HL-60/S4 treated with retinoic acid at 250 ng/mL for 4 days and 3 days (cell line): Measurements from ENCODE around the gene LGR4.

Experiments
- in situ Hi-C: fragments of 300-500 bp; cut with MboI; formaldehyde crosslinking; loops from 2 replicates; pipeline ENCODE4 v1.7.0; 2022; ENCODE audit warnings: low sequenced_read_pairs

The LGR4 gene

DNA sequence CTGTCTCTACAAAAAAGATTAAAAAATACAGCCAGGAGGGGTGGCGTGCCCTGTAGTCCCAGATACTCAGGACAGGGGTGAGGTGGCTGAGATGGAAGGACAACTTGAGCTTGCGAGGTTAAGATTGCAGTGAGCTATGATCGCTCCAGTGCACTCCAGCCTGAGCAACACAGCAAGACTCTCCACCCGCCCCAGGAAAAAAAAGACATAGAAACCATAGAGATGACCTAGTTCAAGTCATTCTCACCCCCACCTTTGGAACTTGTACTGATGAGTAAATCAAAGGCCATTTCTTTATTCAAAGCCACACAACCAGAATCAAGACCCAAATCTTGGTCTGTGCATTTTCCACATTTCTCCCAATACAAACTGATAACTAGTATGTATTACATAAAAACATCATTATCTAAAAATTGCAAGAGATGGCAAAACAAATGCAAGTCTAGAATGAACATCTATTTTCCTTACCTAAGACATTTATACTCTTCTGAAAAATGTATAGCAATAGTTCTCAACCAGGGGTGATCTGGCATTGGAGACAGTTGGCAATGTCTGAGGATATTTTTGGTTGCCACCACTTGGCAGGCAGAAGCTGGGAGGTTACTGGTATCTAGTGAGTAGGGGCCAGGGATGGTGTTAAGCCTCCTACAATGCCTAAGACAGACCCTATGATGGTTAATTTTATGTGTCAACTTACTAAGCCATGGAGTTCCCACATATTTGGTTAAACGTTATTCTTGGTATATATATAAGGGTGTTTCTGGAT lies 34.6 kb downstream of the LGR4 start:
- in situ Hi-C loops = no loop called here

- in situ Hi-C loops = no loop called here
Observed at GRCh38 chr11:27436916-27437315, 35.7 kb downstream of the LGR4 start.

- in situ Hi-C loops = no loop called here
Observed at GRCh38 chr11:27433742-27434141, 38.8 kb downstream of the LGR4 start.

DNA sequence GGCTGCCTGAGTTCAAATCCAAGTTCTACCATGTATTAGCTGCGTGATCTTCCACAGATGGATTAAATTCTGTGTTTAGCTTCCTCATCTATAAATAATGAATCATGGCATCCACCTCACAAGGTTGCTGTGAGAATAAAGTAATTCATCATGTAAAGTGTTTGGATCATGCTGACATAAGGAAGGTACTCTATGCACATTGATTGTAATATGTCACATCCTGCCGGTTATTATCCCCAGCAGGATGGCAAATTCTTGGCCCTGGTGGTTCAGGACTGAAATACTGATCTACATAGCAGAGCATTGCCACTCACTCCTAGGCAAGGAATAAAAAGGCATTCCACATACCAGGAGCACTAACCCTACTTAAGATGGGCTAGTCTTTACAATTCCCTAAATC lies 40.8 kb downstream of the LGR4 start:
- in situ Hi-C loops = no loop called here

DNA sequence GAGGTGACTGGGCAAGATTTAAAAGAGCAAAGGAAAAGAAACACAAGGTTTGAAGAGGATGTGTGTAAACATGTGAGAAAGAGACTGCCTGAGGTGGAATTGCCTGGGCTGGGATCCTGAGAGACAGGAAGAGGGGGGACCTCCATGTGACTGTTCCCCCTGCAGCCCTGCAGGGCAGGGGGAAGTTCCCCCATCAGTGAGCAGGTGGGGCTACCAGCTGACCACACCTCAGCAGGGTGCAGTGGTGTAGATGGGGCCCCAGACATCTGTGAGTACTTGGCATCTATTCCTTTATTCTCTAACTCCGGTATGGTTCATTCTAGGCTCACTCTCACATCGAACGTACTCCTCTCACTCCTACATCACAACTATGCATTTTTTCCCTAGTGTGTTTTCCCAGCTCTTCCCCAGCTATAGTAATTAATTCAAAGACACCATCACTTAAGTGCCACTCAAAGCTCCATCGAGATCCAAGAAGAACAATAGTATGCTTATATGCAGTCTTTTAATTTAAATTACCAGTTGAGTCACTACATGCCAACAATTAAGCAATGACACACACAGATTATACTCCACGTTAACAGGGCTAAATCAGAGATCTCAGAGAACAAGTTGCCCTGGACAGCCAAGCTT lies 42.7 kb downstream of the LGR4 start:
- in situ Hi-C loops = no loop called here

- in situ Hi-C loops = no loop called here
Observed at GRCh38 chr11:27427183-27427980, 45.2 kb downstream of the LGR4 start.

GRCh38 chr11:27425814-27426213 lies 46.8 kb downstream of the LGR4 start:
- in situ Hi-C loops = no loop called here

DNA sequence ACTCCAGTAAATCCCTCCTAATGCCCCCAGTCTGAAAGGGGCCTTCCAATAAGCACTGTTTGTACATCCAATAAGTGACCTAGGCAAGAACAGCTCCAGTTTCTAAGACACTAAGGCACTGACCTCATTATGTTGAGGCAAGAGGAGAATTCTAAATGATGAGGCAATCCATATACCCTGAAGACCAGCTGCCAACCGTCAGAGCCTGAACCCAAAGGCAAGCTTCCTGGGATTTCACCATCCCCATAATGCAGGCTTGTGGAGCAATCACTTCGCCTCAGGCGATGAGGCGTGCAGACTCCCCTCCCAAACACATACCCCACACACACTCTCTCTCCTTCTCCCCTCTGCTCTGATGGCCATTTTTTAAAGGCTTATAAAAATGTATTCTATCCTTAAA lies 49.5 kb downstream of the LGR4 start:
- in situ Hi-C loops = no loop called here

GRCh38 chr11:27421819-27422494 lies 50.6 kb downstream of the LGR4 start:
- in situ Hi-C loops = no loop called here

DNA sequence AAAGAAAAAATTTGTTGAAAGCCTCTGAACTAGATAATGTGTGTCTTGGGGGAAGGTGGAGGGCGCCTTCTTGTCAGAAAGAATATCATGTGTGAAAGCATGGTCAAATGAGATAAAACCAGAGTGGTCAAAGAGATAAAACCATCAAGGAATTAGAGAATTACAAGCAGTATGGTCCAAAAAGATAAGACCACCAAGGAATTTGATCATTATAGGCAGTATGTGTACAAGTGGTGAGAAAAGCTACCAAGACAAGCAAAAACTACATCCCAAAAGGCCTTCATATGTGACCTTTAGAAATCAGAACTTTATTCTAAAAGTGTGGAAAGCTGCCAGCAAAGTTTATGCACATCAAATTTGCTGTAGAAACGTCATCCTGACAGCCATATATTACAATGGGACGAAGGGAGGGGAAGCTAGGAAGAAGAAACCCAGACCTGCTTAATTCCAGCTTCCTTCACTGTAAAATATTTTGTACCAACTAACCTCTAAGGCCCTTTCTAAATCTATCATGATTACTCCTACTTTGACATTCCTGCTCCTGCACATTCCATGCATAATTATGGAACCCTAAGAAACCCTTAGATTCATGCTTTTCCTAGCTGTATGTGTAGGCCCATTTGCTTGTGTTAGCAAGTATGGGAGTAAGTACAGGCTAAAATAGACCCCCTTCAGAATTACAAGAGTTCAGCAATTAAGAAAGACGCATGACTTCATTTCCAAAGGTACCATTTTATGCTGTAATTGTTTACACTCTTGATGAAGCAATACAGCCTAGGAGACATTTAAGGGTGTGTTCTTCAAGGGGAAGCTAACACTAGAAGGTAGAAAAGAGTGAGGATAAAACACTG lies 51.6 kb downstream of the LGR4 start:
- in situ Hi-C loops = no loop called here

GRCh38 chr11:27420217-27420616 lies 52.4 kb downstream of the LGR4 start:
- in situ Hi-C loops = no loop called here

- in situ Hi-C loops = no loop called here
Observed at GRCh38 chr11:27418356-27418755, 54.2 kb downstream of the LGR4 start.

DNA sequence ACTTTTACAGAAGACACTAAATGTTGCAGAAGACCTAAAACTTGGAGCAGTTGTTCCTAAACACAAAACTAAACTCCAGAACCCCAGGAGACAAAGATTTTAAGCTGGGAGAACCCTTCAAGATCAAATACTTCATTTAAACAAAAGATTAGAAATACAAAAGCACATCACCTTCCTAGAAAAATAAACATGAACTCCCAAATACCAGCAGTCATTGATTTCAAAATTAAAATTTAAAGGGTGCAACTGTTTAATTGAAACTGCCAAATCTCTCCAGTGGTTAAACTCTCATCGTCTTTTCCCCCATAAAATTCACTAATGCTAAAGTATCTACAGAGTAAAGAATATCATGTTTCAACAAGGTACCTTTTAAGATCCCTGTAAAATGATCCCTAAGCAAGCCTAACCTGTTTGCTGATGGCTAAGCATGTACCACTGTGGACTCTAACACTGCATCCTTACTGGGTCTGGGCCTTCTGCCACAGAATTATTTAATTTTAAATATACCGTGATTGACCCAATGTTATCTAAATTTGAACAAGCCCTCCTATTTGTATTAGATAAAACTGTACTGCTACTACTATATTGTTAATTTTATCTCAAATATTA lies 55.9 kb downstream of the LGR4 start:
- in situ Hi-C loops = no loop called here

DNA sequence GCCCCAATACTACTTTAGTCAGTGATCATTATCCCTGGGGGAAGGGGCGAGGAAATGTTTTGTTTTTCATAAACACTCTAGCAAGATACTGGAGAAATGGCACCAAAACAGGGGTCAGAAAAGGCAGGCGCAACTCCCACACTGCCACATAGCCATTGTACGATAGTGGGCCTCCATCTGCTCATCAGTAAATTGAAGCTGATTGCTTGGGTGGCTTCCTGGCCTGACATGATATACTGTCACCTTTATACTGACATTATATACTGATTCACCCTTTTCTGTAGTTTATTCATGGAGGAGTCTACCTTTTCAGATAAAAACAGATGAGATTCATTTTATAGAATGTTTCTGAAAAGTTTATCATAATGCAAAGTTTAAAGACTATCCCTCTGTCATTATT lies 57.9 kb downstream of the LGR4 start:
- in situ Hi-C loops = no loop called here

DNA sequence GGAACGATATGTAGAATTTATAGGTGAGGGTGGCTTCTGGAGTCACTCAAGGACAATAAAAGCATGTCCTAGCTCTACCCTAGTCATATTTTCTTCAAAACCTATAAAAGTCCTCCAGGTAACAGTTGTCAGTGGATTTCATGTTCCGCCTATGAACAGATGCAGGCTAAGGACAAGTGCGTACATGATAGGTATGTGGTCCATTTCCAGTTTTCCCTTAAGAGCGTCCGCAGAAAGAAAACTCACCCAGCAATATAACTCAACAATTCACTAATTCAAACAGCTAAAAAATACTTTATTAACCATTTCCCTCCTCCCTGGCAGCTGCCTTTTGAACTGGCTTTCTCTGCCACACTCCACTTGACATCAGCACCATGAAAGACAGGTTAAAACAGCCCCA lies 59.4 kb downstream of the LGR4 start:
- in situ Hi-C loops = no loop called here

DNA sequence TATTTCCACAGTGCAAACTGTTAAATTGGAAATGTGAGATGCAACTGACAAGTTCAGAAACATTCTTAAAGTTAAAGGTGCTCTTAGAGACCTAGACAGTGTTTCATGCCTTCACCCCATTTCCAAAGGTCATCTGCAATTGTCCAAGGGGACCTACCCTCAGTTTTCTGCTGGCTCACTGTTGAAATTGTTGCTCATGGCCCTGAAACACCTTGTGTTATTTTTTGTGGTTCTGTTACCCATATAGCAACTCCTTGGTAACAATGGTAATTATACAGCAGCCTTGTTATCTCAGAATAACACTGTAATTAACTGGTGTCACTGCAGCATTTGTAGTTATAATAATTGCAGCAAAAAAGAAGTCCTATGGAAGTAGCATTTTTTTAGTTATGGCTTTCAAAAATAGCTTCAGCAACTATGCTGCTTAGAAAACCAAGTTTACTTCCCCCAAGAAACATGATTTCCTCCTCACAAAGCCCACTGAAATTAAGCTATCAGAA lies 60.3 kb downstream of the LGR4 start:
- in situ Hi-C loops = no loop called here

- in situ Hi-C loops = no loop called here
Observed at GRCh38 chr11:27411328-27411727, 61.3 kb downstream of the LGR4 start.

GRCh38 chr11:27410272-27410671 lies 62.3 kb downstream of the LGR4 start:
- in situ Hi-C loops = no loop called here

DNA sequence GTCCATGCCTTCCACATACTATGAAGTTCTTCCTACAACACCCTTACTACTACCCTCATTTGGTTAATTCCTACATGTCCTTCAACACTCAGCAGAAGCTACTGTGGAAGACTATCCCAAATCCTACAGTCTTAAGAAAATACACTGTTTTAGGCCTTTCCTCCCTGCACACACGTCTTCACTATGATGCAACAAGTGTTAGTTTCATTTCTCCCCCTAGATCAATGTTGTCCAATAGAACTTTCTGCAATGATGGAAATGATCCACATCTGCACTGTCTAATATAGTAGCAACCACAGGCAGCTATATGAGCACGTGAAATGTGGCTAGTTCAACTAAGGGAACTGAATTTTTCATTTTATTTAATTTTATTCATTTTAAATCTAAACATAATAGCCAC lies 62.8 kb downstream of the LGR4 start:
- in situ Hi-C loops = no loop called here

DNA sequence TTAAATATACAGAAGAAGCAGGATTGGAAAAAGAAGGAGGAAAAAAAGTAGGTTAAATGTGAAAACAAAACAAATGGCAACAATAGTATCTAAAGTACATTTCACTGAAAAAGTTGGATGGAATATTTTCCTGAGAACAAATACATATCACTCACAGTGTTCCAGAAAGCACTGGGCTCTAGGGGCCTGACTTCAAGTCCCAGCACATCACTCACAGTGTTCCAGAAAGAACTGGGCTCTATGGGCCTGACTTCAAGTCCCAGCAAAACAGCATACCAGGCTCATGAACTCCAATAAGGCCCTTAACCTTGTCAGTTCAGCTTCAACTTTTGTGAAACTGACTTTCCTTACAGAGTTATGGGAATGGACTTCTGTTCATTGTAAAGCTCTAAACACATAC lies 63.5 kb downstream of the LGR4 start:
- in situ Hi-C loops = no loop called here
